HEK293 (cell line): ENCODE results near the gene SFXN3.

Source experiments
- FEZF1 ChIP-seq: fragments of 450-650 bp; formaldehyde crosslinking; IDR thresholded peaks from 2 replicates; pipeline ENCODE4 v1.5.1; 2016; ENCODE audit warnings: missing biosample characterization, missing genetic modification characterization
- GLIS1 ChIP-seq: fragments of 450-650 bp; formaldehyde crosslinking; IDR thresholded peaks from 2 replicates; pipeline ENCODE4 v1.5.1; 2016; ENCODE audit warnings: missing biosample characterization, missing genetic modification characterization
- HOXC10 ChIP-seq: sonication (generic); formaldehyde crosslinking; IDR thresholded peaks from 2 replicates; pipeline ENCODE4 v1.8.1; 2023; ENCODE audit warnings: mild to moderate bottlenecking, missing genetic modification reagents
- MYNN ChIP-seq: fragments of 450-650 bp; formaldehyde crosslinking; IDR thresholded peaks from 2 replicates; pipeline ENCODE4 v1.5.1; 2016; ENCODE audit warnings: missing biosample characterization, missing genetic modification characterization, borderline replicate concordance
- REPIN1 ChIP-seq: fragments of 450-650 bp; formaldehyde crosslinking; IDR thresholded peaks from 2 replicates; pipeline ENCODE4 v1.5.1; 2017; ENCODE audit warnings: missing biosample characterization, missing genetic modification characterization, low read depth
- SP3 ChIP-seq: fragments of 450-650 bp; formaldehyde crosslinking; IDR thresholded peaks from 2 replicates; pipeline ENCODE4 v1.5.1; 2016; ENCODE audit warnings: missing biosample characterization, missing genetic modification characterization
- YY1 ChIP-seq: fragments of 450-650 bp; formaldehyde crosslinking; IDR thresholded peaks from 2 replicates; pipeline ENCODE4 v1.5.1; 2018; ENCODE audit warnings: missing biosample characterization, missing genetic modification characterization
- YY2 ChIP-seq: fragments of 450-650 bp; formaldehyde crosslinking; IDR thresholded peaks from 2 replicates; pipeline ENCODE4 v1.5.1; 2016; ENCODE audit warnings: missing biosample characterization, missing genetic modification characterization
- ZBTB48 ChIP-seq: fragments of 450-650 bp; formaldehyde crosslinking; IDR thresholded peaks from 2 replicates; pipeline ENCODE4 v1.5.1; 2016; ENCODE audit warnings: missing biosample characterization, missing genetic modification characterization
- ZIC2 ChIP-seq: fragments of 450-650 bp; formaldehyde crosslinking; IDR thresholded peaks from 2 replicates; pipeline ENCODE4 v1.5.1; 2016; ENCODE audit warnings: missing biosample characterization, missing genetic modification characterization
- ZNF133 ChIP-seq: fragments of 450-650 bp; formaldehyde crosslinking; IDR thresholded peaks from 2 replicates; pipeline ENCODE4 v1.5.1; 2016; ENCODE audit warnings: missing biosample characterization, missing genetic modification characterization
- ZNF146 ChIP-seq: fragments of 450-650 bp; formaldehyde crosslinking; IDR thresholded peaks from 2 replicates; pipeline ENCODE4 v1.5.1; 2016; ENCODE audit warnings: missing biosample characterization, missing genetic modification characterization
- ZNF16 ChIP-seq: fragments of 450-650 bp; formaldehyde crosslinking; IDR thresholded peaks from 2 replicates; pipeline ENCODE4 v1.5.1; 2016; ENCODE audit warnings: low read depth, missing biosample characterization, missing genetic modification characterization
- ZNF223 ChIP-seq: fragments of 450-650 bp; formaldehyde crosslinking; IDR thresholded peaks from 2 replicates; pipeline ENCODE4 v1.5.1; 2016; ENCODE audit warnings: missing biosample characterization, missing genetic modification characterization
- ZNF23 ChIP-seq: fragments of 450-650 bp; formaldehyde crosslinking; IDR thresholded peaks from 2 replicates; pipeline ENCODE4 v1.5.1; 2016; ENCODE audit warnings: missing biosample characterization, missing genetic modification characterization, borderline replicate concordance
- ZNF239 ChIP-seq: fragments of 450-650 bp; formaldehyde crosslinking; IDR thresholded peaks from 2 replicates; pipeline ENCODE4 v1.5.1; 2016; ENCODE audit warnings: missing biosample characterization, missing genetic modification characterization
- ZNF274 ChIP-seq, 2 experiments: fragments of 200-500 bp in 1 of 2; fragments of 450-650 bp in 1 of 2; sonication (Bioruptor generic) in 1 of 2; formaldehyde crosslinking in 1 of 2; IDR thresholded peaks; 2 replicates each; pipeline versions ENCODE4 v1.5.1 to v1.6.1; 2014 to 2016; ENCODE audit warnings: borderline replicate concordance in 1 of 2, inconsistent platforms in 1 of 2, low read length in 1 of 2, missing biosample characterization in 1 of 2, missing genetic modification characterization in 1 of 2
- ZNF510 ChIP-seq: fragments of 450-650 bp; formaldehyde crosslinking; IDR thresholded peaks from 2 replicates; pipeline ENCODE4 v1.5.1; 2018; ENCODE audit warnings: mild to moderate bottlenecking, missing genetic modification characterization, missing biosample characterization; ENCODE audit not compliant: insufficient replicate concordance
- ZNF529 ChIP-seq: fragments of 450-650 bp; formaldehyde crosslinking; IDR thresholded peaks from 2 replicates; pipeline ENCODE4 v1.5.1; 2017; ENCODE audit warnings: missing genetic modification characterization, missing biosample characterization; ENCODE audit not compliant: insufficient replicate concordance
- ZNF544 ChIP-seq: fragments of 450-650 bp; formaldehyde crosslinking; IDR thresholded peaks from 2 replicates; pipeline ENCODE4 v1.5.0; 2017; ENCODE audit warnings: missing biosample characterization, missing genetic modification characterization
- ZNF560 ChIP-seq: fragments of 450-650 bp; formaldehyde crosslinking; IDR thresholded peaks from 2 replicates; pipeline ENCODE4 v1.5.1; 2017; ENCODE audit warnings: missing biosample characterization, missing genetic modification characterization, borderline replicate concordance
- ZNF561 ChIP-seq: fragments of 450-650 bp; IDR thresholded peaks from 2 replicates; pipeline ENCODE4 v1.5.1; 2018; ENCODE audit warnings: missing biosample characterization, missing genetic modification characterization, borderline replicate concordance
- ZNF626 ChIP-seq: fragments of 450-650 bp; sonication (Bioruptor Pico); formaldehyde crosslinking; IDR thresholded peaks from 2 replicates; pipeline ENCODE4 v1.5.1; 2018; ENCODE audit warnings: missing biosample characterization, missing genetic modification characterization, inconsistent platforms
- ZNF629 ChIP-seq: fragments of 450-650 bp; formaldehyde crosslinking; IDR thresholded peaks from 2 replicates; pipeline ENCODE4 v1.5.1; 2017; ENCODE audit warnings: missing biosample characterization, missing genetic modification characterization
- ZNF677 ChIP-seq: fragments of 450-650 bp; IDR thresholded peaks from 2 replicates; pipeline ENCODE4 v1.5.0; 2018; ENCODE audit warnings: missing biosample characterization, mild to moderate bottlenecking, missing genetic modification characterization, moderate library complexity
- ZSCAN23 ChIP-seq: fragments of 450-650 bp; formaldehyde crosslinking; IDR thresholded peaks from 2 replicates; pipeline ENCODE4 v1.5.1; 2016; ENCODE audit warnings: missing biosample characterization, missing genetic modification characterization
- TF ChIP-seq, protein P1 (sequence below): fragments of 450-650 bp; formaldehyde crosslinking; optimal IDR thresholded peaks from 2 replicates; pipeline ENCODE3; 2016; ENCODE audit warnings: missing biosample characterization, mild to moderate bottlenecking, missing genetic modification characterization
- TF ChIP-seq, protein P2 (sequence below): fragments of 450-650 bp; formaldehyde crosslinking; IDR thresholded peaks from 2 replicates; pipeline ENCODE4 v1.5.1; 2017; ENCODE audit warnings: missing biosample characterization, mild to moderate bottlenecking, missing genetic modification characterization, moderate library complexity
- TF ChIP-seq, protein P3 (sequence below): fragments of 450-650 bp; formaldehyde crosslinking; IDR thresholded peaks from 2 replicates; pipeline ENCODE4 v1.5.1; 2016; ENCODE audit warnings: missing biosample characterization, missing genetic modification characterization
- TF ChIP-seq, protein P4 (sequence below): fragments of 450-650 bp; formaldehyde crosslinking; IDR thresholded peaks from 2 replicates; pipeline ENCODE4 v1.5.1; 2016; ENCODE audit warnings: missing biosample characterization, missing genetic modification characterization
- TF ChIP-seq, protein P5 (sequence below): fragments of 450-650 bp; formaldehyde crosslinking; IDR thresholded peaks from 2 replicates; pipeline ENCODE4 v1.5.1; 2017; ENCODE audit warnings: missing biosample characterization, missing genetic modification characterization

Gene SFXN3

DNA sequence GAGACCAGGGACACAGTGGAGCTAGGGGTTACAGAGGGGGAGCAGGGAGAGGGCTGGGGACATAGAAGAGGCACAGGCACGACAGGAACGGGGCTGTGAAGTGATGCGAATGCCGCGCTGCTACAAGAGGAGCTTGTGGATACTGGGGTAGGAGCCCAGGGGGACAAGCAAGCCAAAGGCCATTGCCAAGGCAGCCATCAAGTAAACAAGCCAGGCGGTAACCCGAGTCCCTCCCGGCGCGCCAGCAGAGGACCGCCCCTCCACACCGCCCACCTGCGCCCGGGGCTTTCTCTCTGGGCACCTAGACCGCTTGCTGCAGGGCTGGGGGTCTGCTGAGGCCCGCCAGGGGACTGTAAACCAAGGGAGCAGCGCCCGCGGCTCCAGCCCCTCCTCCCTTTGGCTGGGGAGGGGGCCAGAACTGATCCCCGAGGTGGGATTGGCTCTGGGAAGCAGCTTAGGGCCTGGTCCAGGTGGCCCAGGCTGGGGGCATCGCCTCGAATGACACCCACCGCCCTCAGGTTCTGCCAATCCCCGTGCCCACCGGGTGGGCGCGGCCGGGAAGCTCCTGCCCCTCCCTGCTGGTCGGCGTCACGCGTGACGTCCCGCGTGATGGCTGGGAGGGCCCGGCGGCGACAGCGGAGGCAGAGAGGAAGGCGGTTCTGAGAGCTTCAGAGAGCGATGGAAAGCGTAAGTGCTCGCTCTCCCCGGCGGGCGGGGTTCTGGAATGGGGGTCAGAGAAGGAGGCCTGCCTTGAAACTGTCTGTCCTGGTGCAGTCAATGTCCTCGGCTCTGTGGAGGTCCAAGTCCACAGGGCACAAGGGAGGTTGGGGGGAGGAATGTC, 982 bp downstream of the SFXN3 start (continued):
- TF ChIP-seq ZNF544 (tag by site-specific recombination) (no peak), MYNN (no peak), ZNF23 (no peak), YY2 (tag by site-specific recombination) (peak; percentile 13; the same call in 1 of the 2 replicates), GLIS1 (tag by site-specific recombination) (peak; percentile 89), ZNF561 (tag by site-specific recombination) (no peak; the same call in 1 of the 2 replicates), ZNF133 (no peak), ZNF677 (tag by site-specific recombination) (no peak), ZNF626 (tag by site-specific recombination) (no peak), HOXC10 (CRISPR knock-in tag) (no peak), ZNF510 (tag by site-specific recombination) (no peak), ZNF529 (no peak), ZNF239 (tag by site-specific recombination) (no peak), FEZF1 (tag by site-specific recombination) (no peak), ZIC2 (tag by site-specific recombination) (peak; percentile 8; the same call in 1 of the 2 replicates), ZNF223 (tag by site-specific recombination) (peak; percentile 97), ZNF146 (tag by site-specific recombination) (no peak; the same call in 1 of the 2 replicates), ZSCAN23 (tag by site-specific recombination) (no peak), ZNF16 (tag by site-specific recombination) (no peak), REPIN1 (no peak), ZNF274 (IDR thresholded peaks at IDR 0.05; ENCODE audit: low read length) (no peak), ZNF274 (tag by site-specific recombination; IDR thresholded peaks at IDR 0.05; ENCODE audit: borderline replicate concordance) (no peak), SP3 (tag by site-specific recombination) (peak; percentile 94), YY1 (tag by site-specific recombination) (no peak), ZBTB48 (tag by site-specific recombination) (peak; percentile 70), ZNF629 (tag by site-specific recombination) (no peak; the same call in 1 of the 2 replicates), ZNF560 (no peak)
- TF ChIP-seq, protein P1, sequence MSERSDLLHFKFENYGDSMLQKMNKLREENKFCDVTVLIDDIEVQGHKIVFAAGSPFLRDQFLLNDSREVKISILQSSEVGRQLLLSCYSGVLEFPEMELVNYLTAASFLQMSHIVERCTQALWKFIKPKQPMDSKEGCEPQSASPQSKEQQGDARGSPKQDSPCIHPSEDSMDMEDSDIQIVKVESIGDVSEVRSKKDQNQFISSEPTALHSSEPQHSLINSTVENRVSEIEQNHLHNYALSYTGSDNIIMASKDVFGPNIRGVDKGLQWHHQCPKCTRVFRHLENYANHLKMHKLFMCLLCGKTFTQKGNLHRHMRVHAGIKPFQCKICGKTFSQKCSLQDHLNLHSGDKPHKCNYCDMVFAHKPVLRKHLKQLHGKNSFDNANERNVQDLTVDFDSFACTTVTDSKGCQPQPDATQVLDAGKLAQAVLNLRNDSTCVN: peak; percentile 24
- TF ChIP-seq, protein P2, sequence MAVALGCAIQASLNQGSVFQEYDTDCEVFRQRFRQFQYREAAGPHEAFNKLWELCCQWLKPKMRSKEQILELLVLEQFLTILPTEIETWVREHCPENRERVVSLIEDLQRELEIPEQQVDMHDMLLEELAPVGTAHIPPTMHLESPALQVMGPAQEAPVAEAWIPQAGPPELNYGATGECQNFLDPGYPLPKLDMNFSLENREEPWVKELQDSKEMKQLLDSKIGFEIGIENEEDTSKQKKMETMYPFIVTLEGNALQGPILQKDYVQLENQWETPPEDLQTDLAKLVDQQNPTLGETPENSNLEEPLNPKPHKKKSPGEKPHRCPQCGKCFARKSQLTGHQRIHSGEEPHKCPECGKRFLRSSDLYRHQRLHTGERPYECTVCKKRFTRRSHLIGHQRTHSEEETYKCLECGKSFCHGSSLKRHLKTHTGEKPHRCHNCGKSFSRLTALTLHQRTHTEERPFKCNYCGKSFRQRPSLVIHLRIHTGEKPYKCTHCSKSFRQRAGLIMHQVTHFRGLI (tag by site-specific recombination): no peak
- TF ChIP-seq, protein P3, sequence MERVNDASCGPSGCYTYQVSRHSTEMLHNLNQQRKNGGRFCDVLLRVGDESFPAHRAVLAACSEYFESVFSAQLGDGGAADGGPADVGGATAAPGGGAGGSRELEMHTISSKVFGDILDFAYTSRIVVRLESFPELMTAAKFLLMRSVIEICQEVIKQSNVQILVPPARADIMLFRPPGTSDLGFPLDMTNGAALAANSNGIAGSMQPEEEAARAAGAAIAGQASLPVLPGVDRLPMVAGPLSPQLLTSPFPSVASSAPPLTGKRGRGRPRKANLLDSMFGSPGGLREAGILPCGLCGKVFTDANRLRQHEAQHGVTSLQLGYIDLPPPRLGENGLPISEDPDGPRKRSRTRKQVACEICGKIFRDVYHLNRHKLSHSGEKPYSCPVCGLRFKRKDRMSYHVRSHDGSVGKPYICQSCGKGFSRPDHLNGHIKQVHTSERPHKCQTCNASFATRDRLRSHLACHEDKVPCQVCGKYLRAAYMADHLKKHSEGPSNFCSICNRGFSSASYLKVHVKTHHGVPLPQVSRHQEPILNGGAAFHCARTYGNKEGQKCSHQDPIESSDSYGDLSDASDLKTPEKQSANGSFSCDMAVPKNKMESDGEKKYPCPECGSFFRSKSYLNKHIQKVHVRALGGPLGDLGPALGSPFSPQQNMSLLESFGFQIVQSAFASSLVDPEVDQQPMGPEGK (tag by site-specific recombination): peak; percentile 6; the same call in 1 of the 2 replicates
- TF ChIP-seq, protein P4, sequence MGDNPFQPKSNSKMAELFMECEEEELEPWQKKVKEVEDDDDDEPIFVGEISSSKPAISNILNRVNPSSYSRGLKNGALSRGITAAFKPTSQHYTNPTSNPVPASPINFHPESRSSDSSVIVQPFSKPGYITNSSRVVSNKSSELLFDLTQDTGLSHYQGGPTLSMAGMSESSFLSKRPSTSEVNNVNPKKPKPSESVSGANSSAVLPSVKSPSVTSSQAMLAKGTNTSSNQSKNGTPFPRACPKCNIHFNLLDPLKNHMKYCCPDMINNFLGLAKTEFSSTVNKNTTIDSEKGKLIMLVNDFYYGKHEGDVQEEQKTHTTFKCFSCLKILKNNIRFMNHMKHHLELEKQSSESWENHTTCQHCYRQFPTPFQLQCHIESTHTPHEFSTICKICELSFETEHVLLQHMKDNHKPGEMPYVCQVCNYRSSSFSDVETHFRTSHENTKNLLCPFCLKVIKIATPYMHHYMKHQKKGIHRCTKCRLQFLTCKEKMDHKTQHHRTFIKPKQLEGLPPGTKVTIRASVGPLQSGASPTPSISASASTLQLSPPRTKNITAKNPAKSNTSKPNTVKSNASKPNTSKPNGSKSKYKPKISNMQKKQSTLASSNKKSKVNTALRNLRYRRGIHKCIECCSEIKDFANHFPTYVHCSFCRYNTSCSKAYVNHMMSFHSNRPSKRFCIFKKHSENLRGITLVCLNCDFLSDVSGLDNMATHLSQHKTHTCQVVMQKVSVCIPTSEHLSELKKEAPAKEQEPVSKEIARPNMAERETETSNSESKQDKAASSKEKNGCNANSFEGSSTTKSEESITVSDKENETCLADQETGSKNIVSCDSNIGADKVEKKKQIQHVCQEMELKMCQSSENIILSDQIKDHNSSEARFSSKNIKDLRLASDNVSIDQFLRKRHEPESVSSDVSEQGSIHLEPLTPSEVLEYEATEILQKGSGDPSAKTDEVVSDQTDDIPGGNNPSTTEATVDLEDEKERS (tag by site-specific recombination): no peak
- TF ChIP-seq, protein P5, sequence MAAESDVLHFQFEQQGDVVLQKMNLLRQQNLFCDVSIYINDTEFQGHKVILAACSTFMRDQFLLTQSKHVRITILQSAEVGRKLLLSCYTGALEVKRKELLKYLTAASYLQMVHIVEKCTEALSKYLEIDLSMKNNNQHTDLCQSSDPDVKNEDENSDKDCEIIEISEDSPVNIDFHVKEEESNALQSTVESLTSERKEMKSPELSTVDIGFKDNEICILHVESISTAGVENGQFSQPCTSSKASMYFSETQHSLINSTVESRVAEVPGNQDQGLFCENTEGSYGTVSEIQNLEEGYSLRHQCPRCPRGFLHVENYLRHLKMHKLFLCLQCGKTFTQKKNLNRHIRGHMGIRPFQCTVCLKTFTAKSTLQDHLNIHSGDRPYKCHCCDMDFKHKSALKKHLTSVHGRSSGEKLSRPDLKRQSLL: no peak
